PC-3 (cell line): Measurements from ENCODE around the gene AFF3.

ENCODE experiments used
- EZH2 ChIP-seq: fragments of 300-600 bp; sonication (generic); IDR thresholded peaks from one replicate; pipeline ENCODE4 v1.6.1; 2017; ENCODE audit warnings: antibody characterized with exemption, mild to moderate bottlenecking, low read length; ENCODE audit not compliant: unreplicated experiment
- EZH2phosphoT487 ChIP-seq: fragments of 300-600 bp; sonication (generic); IDR thresholded peaks from 2 replicates; pipeline ENCODE4 v1.6.1; 2018; ENCODE audit warnings: mild to moderate bottlenecking, antibody characterized with exemption, low read length, borderline replicate concordance
- TF ChIP-seq, protein P1 (sequence below): fragments of 300-600 bp; sonication (generic); conservative IDR thresholded peaks from 2 replicates; pipeline ENCODE4 v1.5.1; 2017; ENCODE audit warnings: antibody characterized with exemption, low read depth, mild to moderate bottlenecking, low read length

- TF ChIP-seq, protein P1, sequence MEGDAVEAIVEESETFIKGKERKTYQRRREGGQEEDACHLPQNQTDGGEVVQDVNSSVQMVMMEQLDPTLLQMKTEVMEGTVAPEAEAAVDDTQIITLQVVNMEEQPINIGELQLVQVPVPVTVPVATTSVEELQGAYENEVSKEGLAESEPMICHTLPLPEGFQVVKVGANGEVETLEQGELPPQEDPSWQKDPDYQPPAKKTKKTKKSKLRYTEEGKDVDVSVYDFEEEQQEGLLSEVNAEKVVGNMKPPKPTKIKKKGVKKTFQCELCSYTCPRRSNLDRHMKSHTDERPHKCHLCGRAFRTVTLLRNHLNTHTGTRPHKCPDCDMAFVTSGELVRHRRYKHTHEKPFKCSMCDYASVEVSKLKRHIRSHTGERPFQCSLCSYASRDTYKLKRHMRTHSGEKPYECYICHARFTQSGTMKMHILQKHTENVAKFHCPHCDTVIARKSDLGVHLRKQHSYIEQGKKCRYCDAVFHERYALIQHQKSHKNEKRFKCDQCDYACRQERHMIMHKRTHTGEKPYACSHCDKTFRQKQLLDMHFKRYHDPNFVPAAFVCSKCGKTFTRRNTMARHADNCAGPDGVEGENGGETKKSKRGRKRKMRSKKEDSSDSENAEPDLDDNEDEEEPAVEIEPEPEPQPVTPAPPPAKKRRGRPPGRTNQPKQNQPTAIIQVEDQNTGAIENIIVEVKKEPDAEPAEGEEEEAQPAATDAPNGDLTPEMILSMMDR = no peak
- TF ChIP-seq EZH2 = no peak
- TF ChIP-seq EZH2phosphoT487 = no peak
These were observed 523.2 kb downstream of the AFF3 start for GRCh38 chr2:99619151-99619550.
